ENCODE results near the gene SSH3. TPM values are rescaled to one million over a fixed set of nuclear protein-coding genes. Genes with fewer than 3 reads are reported as not detected.
A peak's percentile ranks its signal among the peaks of the same experiment; 100 is the strongest.

The SSH3 gene
- polyA plus RNA-seq, 1 of the 3 experiments (the other 2 are of a cell fraction): 13.5 TPM

DNA sequence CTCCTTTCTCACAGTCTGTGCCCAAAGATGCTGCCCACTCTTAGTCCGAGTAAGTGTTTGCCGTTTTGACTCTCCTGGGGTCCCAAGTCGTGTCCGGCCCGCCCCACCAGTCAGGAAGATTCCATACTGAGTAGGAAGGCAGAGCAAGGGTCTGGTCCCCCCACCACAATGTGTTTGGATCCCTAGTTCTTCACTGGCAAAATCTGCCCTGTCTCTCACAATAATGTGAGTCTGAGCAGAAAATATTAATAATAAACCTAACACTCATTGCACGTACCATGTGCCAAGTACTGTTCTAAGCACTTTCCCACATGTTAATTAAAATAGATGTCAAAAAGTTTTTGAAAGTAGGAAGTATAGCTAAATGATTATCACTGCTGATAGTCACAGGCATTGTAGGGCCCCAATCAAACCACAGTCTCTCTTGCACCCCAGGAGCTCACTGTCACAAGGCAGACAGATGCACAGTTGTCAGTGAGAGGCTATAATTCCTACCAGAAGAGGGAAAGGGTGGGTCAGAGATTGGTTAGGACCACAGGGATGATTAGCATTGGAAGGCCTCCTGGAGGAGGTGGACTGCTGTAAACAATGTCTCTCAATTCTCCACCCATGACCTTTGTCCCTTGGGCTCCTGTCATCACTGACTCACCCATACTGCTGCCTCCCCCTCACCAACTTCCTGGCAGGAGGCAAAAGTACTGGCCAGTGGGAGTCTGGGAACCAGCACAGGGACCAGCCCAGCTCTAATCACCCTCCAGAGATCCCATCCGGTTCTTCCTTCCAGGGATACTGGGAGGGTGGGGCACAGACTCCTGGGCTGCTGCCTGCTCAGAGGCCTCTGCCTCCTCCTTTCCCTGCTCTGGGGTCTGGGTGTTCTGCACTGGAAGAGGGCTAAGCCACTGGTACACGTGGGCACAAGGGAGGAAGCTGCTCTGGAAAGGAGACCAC, 51.0 kb downstream of the SSH3 start (continued):
- TF ChIP-seq, protein P1, sequence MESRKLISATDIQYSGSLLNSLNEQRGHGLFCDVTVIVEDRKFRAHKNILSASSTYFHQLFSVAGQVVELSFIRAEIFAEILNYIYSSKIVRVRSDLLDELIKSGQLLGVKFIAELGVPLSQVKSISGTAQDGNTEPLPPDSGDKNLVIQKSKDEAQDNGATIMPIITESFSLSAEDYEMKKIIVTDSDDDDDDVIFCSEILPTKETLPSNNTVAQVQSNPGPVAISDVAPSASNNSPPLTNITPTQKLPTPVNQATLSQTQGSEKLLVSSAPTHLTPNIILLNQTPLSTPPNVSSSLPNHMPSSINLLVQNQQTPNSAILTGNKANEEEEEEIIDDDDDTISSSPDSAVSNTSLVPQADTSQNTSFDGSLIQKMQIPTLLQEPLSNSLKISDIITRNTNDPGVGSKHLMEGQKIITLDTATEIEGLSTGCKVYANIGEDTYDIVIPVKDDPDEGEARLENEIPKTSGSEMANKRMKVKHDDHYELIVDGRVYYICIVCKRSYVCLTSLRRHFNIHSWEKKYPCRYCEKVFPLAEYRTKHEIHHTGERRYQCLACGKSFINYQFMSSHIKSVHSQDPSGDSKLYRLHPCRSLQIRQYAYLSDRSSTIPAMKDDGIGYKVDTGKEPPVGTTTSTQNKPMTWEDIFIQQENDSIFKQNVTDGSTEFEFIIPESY (IDR thresholded peaks at IDR 0.05; ENCODE audit: borderline replicate concordance, low read depth): no peak
- no peak for TF ChIP-seq EZH2phosphoT487 (IDR thresholded peaks at IDR 0.05; ENCODE audit: borderline replicate concordance, low read depth)
- TF ChIP-seq TEAD4 (IDR thresholded peaks at IDR 0.05; ENCODE audit: borderline replicate concordance, insufficient read depth): no peak
- TF ChIP-seq, protein P2, sequence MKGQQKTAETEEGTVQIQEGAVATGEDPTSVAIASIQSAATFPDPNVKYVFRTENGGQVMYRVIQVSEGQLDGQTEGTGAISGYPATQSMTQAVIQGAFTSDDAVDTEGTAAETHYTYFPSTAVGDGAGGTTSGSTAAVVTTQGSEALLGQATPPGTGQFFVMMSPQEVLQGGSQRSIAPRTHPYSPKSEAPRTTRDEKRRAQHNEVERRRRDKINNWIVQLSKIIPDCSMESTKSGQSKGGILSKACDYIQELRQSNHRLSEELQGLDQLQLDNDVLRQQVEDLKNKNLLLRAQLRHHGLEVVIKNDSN (IDR thresholded peaks at IDR 0.05; ENCODE audit: borderline replicate concordance, low read depth): no peak
- TF ChIP-seq, protein P3, sequence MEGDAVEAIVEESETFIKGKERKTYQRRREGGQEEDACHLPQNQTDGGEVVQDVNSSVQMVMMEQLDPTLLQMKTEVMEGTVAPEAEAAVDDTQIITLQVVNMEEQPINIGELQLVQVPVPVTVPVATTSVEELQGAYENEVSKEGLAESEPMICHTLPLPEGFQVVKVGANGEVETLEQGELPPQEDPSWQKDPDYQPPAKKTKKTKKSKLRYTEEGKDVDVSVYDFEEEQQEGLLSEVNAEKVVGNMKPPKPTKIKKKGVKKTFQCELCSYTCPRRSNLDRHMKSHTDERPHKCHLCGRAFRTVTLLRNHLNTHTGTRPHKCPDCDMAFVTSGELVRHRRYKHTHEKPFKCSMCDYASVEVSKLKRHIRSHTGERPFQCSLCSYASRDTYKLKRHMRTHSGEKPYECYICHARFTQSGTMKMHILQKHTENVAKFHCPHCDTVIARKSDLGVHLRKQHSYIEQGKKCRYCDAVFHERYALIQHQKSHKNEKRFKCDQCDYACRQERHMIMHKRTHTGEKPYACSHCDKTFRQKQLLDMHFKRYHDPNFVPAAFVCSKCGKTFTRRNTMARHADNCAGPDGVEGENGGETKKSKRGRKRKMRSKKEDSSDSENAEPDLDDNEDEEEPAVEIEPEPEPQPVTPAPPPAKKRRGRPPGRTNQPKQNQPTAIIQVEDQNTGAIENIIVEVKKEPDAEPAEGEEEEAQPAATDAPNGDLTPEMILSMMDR (IDR thresholded peaks at IDR 0.05): peak; percentile 21
- TF ChIP-seq IRF3 (IDR thresholded peaks at IDR 0.05; ENCODE audit: low read depth, low read length): no peak
- peak; percentile 63; the same call in 1 of the 2 replicates for TF ChIP-seq FOSL2 (IDR thresholded peaks at IDR 0.05; ENCODE audit: borderline replicate concordance, low read depth)
- TF ChIP-seq REST (IDR thresholded peaks at IDR 0.05; ENCODE audit: low read depth, low read length): no peak
- no peak for TF ChIP-seq MXI1 (IDR thresholded peaks at IDR 0.05; ENCODE audit: low read depth, low read length)
- TF ChIP-seq POLR2AphosphoS5 (IDR thresholded peaks at IDR 0.05; ENCODE audit: low read depth, low read length): no peak
- TF ChIP-seq, protein P4, sequence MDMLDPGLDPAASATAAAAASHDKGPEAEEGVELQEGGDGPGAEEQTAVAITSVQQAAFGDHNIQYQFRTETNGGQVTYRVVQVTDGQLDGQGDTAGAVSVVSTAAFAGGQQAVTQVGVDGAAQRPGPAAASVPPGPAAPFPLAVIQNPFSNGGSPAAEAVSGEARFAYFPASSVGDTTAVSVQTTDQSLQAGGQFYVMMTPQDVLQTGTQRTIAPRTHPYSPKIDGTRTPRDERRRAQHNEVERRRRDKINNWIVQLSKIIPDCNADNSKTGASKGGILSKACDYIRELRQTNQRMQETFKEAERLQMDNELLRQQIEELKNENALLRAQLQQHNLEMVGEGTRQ (IDR thresholded peaks at IDR 0.05; ENCODE audit: borderline replicate concordance, low read depth, low read length): no peak
